OCI-LY1 (cell line): ENCODE results near the gene SPOCD1.

ENCODE experiments used
- H2AFZ ChIP-seq: fragments of 200-600 bp; sonication (generic), shearing (Covaris generic); 2 replicates; pipeline ENCODE4 v1.6.0; 2014; ENCODE audit warnings: antibody characterized with exemption, mild to moderate bottlenecking, low read length
- H3F3A ChIP-seq: fragments of 200-600 bp; sonication (generic), shearing (Covaris generic); 2 replicates; pipeline ENCODE4 v1.6.0; 2014; ENCODE audit warnings: mild to moderate bottlenecking, antibody characterized with exemption, low read length, moderate library complexity; ENCODE audit not compliant: insufficient read depth
- H3K27ac ChIP-seq: fragments of 200-600 bp; sonication (generic); 2 replicates; pipeline ENCODE4 v1.5.1; 2014; ENCODE audit warnings: low read length, mixed run types, mild to moderate bottlenecking, low read depth; ENCODE audit not compliant: poor library complexity, severe bottlenecking
- H3K27me3 ChIP-seq: fragments of 200-600 bp; sonication (generic); 2 replicates; pipeline ENCODE4 v1.6.0; 2014; ENCODE audit warnings: antibody characterized with exemption, mild to moderate bottlenecking, low read length, moderate library complexity; ENCODE audit not compliant: insufficient read depth
- H3K36me3 ChIP-seq: fragments of 200-600 bp; sonication (generic); 2 replicates; pipeline ENCODE4 v1.6.1; 2014; ENCODE audit warnings: mild to moderate bottlenecking, antibody characterized with exemption, low read length, moderate library complexity, mixed read lengths; ENCODE audit not compliant: insufficient read depth
- H3K4me1 ChIP-seq: fragments of 200-600 bp; sonication (generic); 2 replicates; pipeline ENCODE4 v1.5.1; 2014; ENCODE audit warnings: mild to moderate bottlenecking, low read length, moderate library complexity; ENCODE audit not compliant: insufficient read depth, severe bottlenecking
- H3K4me2 ChIP-seq: fragments of 200-600 bp; sonication (generic), shearing (Covaris generic); 2 replicates; pipeline ENCODE4 v1.6.1; 2014; ENCODE audit warnings: low read length
- H3K4me3 ChIP-seq: fragments of 200-600 bp; sonication (generic); 2 replicates; pipeline ENCODE4 v1.5.1; 2014; ENCODE audit warnings: low read length, low read depth, mild to moderate bottlenecking, mixed read lengths; ENCODE audit not compliant: poor library complexity, severe bottlenecking
- H3K79me2 ChIP-seq: fragments of 200-600 bp; shearing (Covaris generic); 2 replicates; pipeline ENCODE4 v1.6.1; 2016; ENCODE audit warnings: mixed run types, low read length, mixed read lengths; ENCODE audit not compliant: insufficient read depth
- H3K9ac ChIP-seq: fragments of 200-600 bp; sonication (generic), shearing (Covaris generic); 2 replicates; pipeline ENCODE4 v1.6.1; 2014; ENCODE audit warnings: mild to moderate bottlenecking, low read length, mixed read lengths
- H3K9me2 ChIP-seq: fragments of 200-600 bp; sonication (generic), shearing (Covaris generic); 2 replicates; pipeline ENCODE4 v1.6.1; 2014; ENCODE audit warnings: low read depth, mild to moderate bottlenecking, low read length, mixed read lengths
- H3K9me3 ChIP-seq: fragments of 200-600 bp; shearing (Covaris generic); 2 replicates; pipeline ENCODE4 v1.6.1; 2014; ENCODE audit warnings: low read length, mixed read lengths
- H4K20me1 ChIP-seq: fragments of 200-600 bp; sonication (generic), shearing (Covaris generic); 2 replicates; pipeline ENCODE4 v1.6.0; 2016; ENCODE audit warnings: mild to moderate bottlenecking, low read length; ENCODE audit not compliant: insufficient read depth
- EZH2 ChIP-seq: fragments of 200-600 bp; sonication (generic), shearing (Covaris generic); IDR thresholded peaks from 2 replicates; pipeline ENCODE4 v1.8.0; 2017; ENCODE audit warnings: borderline replicate concordance, mixed run types, mild to moderate bottlenecking, antibody characterized with exemption, low read length, moderate library complexity, mixed read lengths
- TF ChIP-seq, protein P1 (sequence below): fragments of 200-600 bp; sonication (generic), shearing (Covaris generic); IDR thresholded peaks from 2 replicates; pipeline ENCODE4 v1.5.1; 2017; ENCODE audit warnings: mild to moderate bottlenecking, antibody characterized with exemption, low read length, moderate library complexity, mixed read lengths

Gene SPOCD1

DNA sequence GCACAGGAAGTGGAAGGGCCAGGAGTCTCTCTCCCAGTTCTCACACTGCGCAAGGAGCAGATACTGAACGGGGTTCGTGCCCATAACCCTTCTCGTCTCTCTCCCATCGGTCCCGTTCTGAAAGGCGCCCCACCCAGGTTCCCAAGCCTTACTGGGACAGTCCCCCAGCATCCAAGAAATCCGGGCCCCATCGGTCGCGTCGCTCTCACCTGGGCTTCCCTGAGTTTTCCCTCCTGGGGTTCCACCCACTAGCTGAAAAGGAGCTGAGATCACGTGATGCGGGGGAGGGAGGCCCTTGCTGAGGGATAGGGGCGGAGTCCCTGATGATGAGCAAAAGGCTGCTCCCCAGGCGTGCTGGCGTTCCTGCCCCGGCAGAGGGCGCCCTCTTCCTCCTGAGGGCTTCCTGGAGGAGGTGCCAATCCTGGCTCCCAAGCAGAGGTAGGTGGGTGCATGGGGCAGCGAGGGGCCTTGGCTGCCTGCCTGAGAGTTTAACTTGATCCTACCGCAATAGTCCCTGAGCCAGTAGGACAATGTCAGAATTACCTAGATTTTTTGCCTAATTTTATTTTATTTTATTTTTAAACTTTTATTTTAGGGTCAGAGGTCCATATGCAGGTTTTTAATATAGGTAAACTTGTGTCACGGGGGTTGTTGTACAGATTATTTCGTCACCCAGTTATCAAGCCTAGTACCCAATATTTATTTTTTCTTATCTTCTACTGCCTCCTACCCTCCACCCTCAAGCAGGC, at the start of gene SPOCD1:
Gene SPOCD1, minus strand, starts transcription at position 271 of the 749 bp plus-strand sequence. CDS start 689 bp downstream, outside the sequence.
- Histone ChIP-seq H3K79me2 (no peaks in the 10 kb centered on the region), H3F3A (no peaks in the 10 kb centered on the region), H3K4me3 (peak within 1 kb of the TSS; percentile 49), H3K9me2 (no peaks in the 10 kb centered on the region), H3K27me3 (no peaks in the 10 kb centered on the region), H2AFZ (peak within 1 kb of the TSS; percentile 39), H3K27ac (no peak within 1 kb of the TSS), H3K4me1 (peaks cover 9% of the 10 kb centered on the region), H4K20me1 (no peaks in the 10 kb centered on the region), H3K36me3 (no peaks in the 10 kb centered on the region), H3K9me3 (no peaks in the 10 kb centered on the region), H3K9ac (peak within 1 kb of the TSS; percentile 43; the same call in 1 of the 2 replicates), H3K4me2 (peak within 1 kb of the TSS; percentile 57)
- no peak for TF ChIP-seq EZH2
- TF ChIP-seq, protein P1, sequence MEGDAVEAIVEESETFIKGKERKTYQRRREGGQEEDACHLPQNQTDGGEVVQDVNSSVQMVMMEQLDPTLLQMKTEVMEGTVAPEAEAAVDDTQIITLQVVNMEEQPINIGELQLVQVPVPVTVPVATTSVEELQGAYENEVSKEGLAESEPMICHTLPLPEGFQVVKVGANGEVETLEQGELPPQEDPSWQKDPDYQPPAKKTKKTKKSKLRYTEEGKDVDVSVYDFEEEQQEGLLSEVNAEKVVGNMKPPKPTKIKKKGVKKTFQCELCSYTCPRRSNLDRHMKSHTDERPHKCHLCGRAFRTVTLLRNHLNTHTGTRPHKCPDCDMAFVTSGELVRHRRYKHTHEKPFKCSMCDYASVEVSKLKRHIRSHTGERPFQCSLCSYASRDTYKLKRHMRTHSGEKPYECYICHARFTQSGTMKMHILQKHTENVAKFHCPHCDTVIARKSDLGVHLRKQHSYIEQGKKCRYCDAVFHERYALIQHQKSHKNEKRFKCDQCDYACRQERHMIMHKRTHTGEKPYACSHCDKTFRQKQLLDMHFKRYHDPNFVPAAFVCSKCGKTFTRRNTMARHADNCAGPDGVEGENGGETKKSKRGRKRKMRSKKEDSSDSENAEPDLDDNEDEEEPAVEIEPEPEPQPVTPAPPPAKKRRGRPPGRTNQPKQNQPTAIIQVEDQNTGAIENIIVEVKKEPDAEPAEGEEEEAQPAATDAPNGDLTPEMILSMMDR: peak; percentile 96

DNA sequence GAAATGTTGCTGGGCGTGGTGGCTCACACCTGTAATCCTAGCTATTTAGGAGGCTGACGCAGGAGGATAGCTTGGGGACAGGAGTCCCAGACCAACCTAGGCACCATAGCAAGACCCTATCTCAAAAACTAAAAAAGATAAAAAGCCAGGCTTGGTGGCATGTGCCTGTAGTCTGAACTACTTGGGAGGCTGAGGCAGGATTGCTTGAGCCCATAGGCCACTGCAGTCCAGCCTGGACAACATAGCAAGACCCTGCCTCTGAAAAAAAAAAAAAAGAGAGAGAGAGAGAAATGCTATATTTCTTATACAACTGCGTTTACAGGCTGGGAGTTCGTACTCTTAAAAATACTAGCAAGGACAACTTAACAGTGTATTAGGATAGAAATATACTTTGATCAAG, 46.2 kb upstream of the SPOCD1 start:
- H3K36me3 ChIP-seq: no peaks in the 10 kb centered on the region
- no peaks in the 10 kb centered on the region for H3K79me2 ChIP-seq
- no peak overlapping the region for H3K9ac ChIP-seq
- H3F3A ChIP-seq: no peaks in the 10 kb centered on the region
- H3K9me2 ChIP-seq: no peaks in the 10 kb centered on the region
- no peak overlapping the region for H3K4me2 ChIP-seq
- no peaks in the 10 kb centered on the region for H4K20me1 ChIP-seq
- no peak overlapping the region for H2AFZ ChIP-seq
- no peak overlapping the region for H3K4me3 ChIP-seq
- no peak overlapping the region for H3K27ac ChIP-seq
- H3K27me3 ChIP-seq: no peaks in the 10 kb centered on the region
- TF ChIP-seq, protein P1: no peak
- TF ChIP-seq EZH2: no peak
- no peaks in the 10 kb centered on the region for H3K9me3 ChIP-seq
- peaks cover 9% of the 10 kb centered on the region for H3K4me1 ChIP-seq

DNA sequence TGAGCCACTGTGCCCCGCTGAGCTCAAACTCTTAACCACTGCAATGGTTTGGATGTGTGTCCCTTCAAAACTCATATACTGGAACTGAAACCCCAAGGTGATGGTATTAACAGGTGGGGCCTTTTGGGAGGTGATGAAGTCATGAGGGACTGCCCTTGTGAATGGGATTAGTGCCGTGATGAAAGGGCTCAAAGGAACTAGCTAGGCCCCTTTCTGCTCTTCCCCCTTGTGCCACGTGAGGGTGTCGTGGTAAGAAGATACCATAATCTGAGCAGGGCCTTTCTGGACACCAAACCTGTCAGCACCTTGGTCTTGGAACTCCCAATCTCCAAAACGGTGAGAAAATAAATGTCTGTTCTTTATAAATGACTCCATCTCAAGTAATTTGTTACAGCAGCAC, 45.5 kb upstream of the SPOCD1 start:
- H3K9me3 ChIP-seq: no peaks in the 10 kb centered on the region
- H4K20me1 ChIP-seq: no peaks in the 10 kb centered on the region
- H3K27me3 ChIP-seq: no peaks in the 10 kb centered on the region
- no peak for TF ChIP-seq EZH2
- TF ChIP-seq, protein P1: peak; percentile 61
- H3K4me3 ChIP-seq: no peak overlapping the region
- no peaks in the 10 kb centered on the region for H3K9me2 ChIP-seq
- no peak overlapping the region for H2AFZ ChIP-seq
- peaks cover 3% of the 10 kb centered on the region for H3K4me1 ChIP-seq
- H3K9ac ChIP-seq: no peak overlapping the region
- no peaks in the 10 kb centered on the region for H3F3A ChIP-seq
- no peak overlapping the region for H3K27ac ChIP-seq
- no peak overlapping the region for H3K4me2 ChIP-seq
- H3K36me3 ChIP-seq: no peaks in the 10 kb centered on the region
- no peaks in the 10 kb centered on the region for H3K79me2 ChIP-seq
